GM12874 (cell line): ENCODE measurements around the gene FBXO30.

ENCODE experiments used
- CTCF ChIP-seq: IDR thresholded peaks from 2 replicates; pipeline ENCODE4 v1.5.1; 2011; ENCODE audit warnings: low read depth, mild to moderate bottlenecking, control low read depth, low read length, moderate library complexity; ENCODE audit not compliant: insufficient read depth

FBXO30 gene

GRCh38 chr6:145836170-145836569 lies 21.6 kb upstream of the FBXO30 start:
- TF ChIP-seq CTCF, result no peak

- TF ChIP-seq CTCF, result no peak
Observed at GRCh38 chr6:145830612-145831011, 16.0 kb upstream of the FBXO30 start.

- TF ChIP-seq CTCF, result no peak
Observed at GRCh38 chr6:145829950-145830349, 15.4 kb upstream of the FBXO30 start.

GRCh38 chr6:145829102-145829501 lies 14.5 kb upstream of the FBXO30 start:
- no peak for TF ChIP-seq CTCF

GRCh38 chr6:145824344-145824743 lies 9.7 kb upstream of the FBXO30 start:
- TF ChIP-seq CTCF, result no peak

- TF ChIP-seq CTCF, result no peak
Observed at GRCh38 chr6:145823328-145823944, 8.8 kb upstream of the FBXO30 start.

- TF ChIP-seq CTCF, result no peak
Observed at GRCh38 chr6:145822456-145822855, 7.9 kb upstream of the FBXO30 start.

- no peak for TF ChIP-seq CTCF
Observed at GRCh38 chr6:145819994-145820393, 5.4 kb upstream of the FBXO30 start.
